RWPE2 (cell line): ENCODE measurements around the gene PDE4D.
A peak's percentile ranks its signal among the peaks of the same experiment; 100 is the strongest.

Experiments used
- ATAC-seq: fragments of 200-7000 bp; cut with Tn5 transposase; 3 replicates; pipeline ENCODE4 v1.9.1; 2021; ENCODE audit warnings: low read depth
- DNase-seq: peaks from one replicate; pipeline ENCODE4 v3.0.0-alpha.2; 2020; ENCODE audit warnings: low spot score
- H3K27ac ChIP-seq: fragments of 450-650 bp; 2 replicates; pipeline ENCODE4 v1.5.1; 2017; ENCODE audit warnings: mild to moderate bottlenecking; ENCODE audit not compliant: poor library complexity, severe bottlenecking
- H3K27me3 ChIP-seq: fragments of 250-450 bp; sonication (Bioruptor Pico); 2 replicates; pipeline ENCODE4 v1.5.1; 2021; ENCODE audit warnings: mild to moderate bottlenecking, moderate library complexity; ENCODE audit not compliant: insufficient read depth, poor library complexity, severe bottlenecking
- H3K36me3 ChIP-seq: fragments of 250-450 bp; sonication (Bioruptor Pico); 2 replicates; pipeline ENCODE4 v1.5.1; 2020; ENCODE audit warnings: low read depth, mild to moderate bottlenecking, moderate library complexity
- H3K4me1 ChIP-seq: fragments of 250-450 bp; sonication (Bioruptor Pico); 2 replicates; pipeline ENCODE4 v1.5.1; 2021; ENCODE audit warnings: mild to moderate bottlenecking, moderate library complexity; ENCODE audit not compliant: insufficient read depth, poor library complexity, severe bottlenecking
- H3K4me3 ChIP-seq: fragments of 250-450 bp; sonication (Bioruptor Pico); 2 replicates; pipeline ENCODE4 v1.5.1; 2021; ENCODE audit warnings: mild to moderate bottlenecking, moderate library complexity; ENCODE audit not compliant: severe bottlenecking
- H3K9me3 ChIP-seq: fragments of 250-450 bp; sonication (Bioruptor Pico); 2 replicates; pipeline ENCODE4 v1.5.1; 2021; ENCODE audit warnings: mild to moderate bottlenecking, moderate library complexity; ENCODE audit not compliant: severe bottlenecking
- CTCF ChIP-seq: fragments of 450-650 bp; IDR thresholded peaks from one replicate; pipeline ENCODE4 v1.5.1; 2017; ENCODE audit warnings: mild to moderate bottlenecking, moderate library complexity; ENCODE audit not compliant: poor library complexity, severe bottlenecking

Gene PDE4D

GRCh38 chr5:59177644-59178043 is 715.9 kb downstream of the PDE4D start:
- ATAC-seq (no peak), DNase-seq (no peak)
- Histone ChIP-seq H3K36me3 (no peaks in the 10 kb centered on the region), H3K27me3 (no peaks in the 10 kb centered on the region), H3K27ac (no peak overlapping the region), H3K9me3 (no peaks in the 10 kb centered on the region), H3K4me1 (no peaks in the 10 kb centered on the region), H3K4me3 (no peak overlapping the region)
- no peak for TF ChIP-seq CTCF

DNA sequence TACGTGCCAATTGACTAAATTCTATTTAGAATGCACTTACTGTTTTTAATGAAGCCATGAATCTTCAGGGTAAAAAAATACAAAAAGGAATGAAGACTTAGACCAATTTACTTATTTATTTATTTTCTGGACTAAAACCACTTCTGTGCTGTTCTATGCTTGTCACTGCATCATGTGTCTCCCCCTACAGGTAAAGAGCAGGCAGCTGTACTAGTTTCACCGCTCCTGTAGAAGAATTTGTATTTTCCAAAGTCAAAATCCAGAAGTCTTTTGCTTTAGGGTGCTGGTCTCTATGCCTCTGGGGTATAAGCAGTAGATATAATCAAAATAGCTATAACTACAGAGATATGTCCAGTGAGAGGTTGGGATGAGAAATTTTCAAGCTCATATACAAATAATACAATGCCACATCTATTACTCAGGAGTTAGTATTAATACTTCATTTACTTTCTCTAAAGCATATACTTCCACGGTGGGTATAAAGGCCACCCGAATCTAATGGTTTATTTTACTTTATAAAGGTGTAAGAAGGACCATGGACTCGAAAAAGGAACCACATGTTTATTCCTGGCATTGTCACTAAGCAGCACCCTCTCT is 719.2 kb downstream of the PDE4D start:
- DNase-seq (no peak), ATAC-seq (peak; percentile 92)
- no peak overlapping the region for H3K4me3 ChIP-seq
- no peaks in the 10 kb centered on the region for H3K9me3 ChIP-seq
- peak; percentile 98 for TF ChIP-seq CTCF
- no peak overlapping the region for H3K27ac ChIP-seq
- H3K4me1 ChIP-seq, result no peaks in the 10 kb centered on the region
- H3K36me3 ChIP-seq, result no peaks in the 10 kb centered on the region
- no peaks in the 10 kb centered on the region for H3K27me3 ChIP-seq

- H3K27me3 ChIP-seq, result no peaks in the 10 kb centered on the region
- H3K4me3 ChIP-seq, result no peak overlapping the region
- H3K36me3 ChIP-seq, result no peaks in the 10 kb centered on the region
- no peaks in the 10 kb centered on the region for H3K4me1 ChIP-seq
- 0 out of 3 replicates have a peak, but pooled peaks have one; percentile 36 for ATAC-seq
- no peak overlapping the region for H3K27ac ChIP-seq
- no peaks in the 10 kb centered on the region for H3K9me3 ChIP-seq
- TF ChIP-seq CTCF, result no peak
- no peak for DNase-seq
Observed at GRCh38 chr5:59173578-59173977, 719.9 kb downstream of the PDE4D start.

DNA sequence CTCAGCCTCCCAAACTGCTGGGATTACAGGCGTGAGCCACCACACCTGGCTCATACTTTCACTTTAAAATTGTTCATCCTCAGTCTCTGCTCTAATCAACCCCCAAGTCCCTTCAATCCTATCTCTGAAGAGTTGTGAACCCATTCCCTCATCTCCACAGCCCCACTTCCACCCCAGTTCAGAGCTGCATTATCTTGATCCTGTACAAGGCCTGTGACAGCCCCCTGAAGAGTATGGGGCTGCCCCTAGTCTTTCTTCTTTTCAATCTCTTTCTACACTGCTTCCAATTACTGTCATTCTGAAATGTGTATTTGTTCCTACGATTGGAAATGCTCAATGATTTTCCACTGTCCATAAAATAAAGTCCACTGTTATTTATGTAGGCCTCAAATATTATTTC is 722.4 kb downstream of the PDE4D start:
- TF ChIP-seq CTCF, result no peak
- H3K9me3 ChIP-seq, result no peaks in the 10 kb centered on the region
- no peak overlapping the region for H3K4me3 ChIP-seq
- no peaks in the 10 kb centered on the region for H3K36me3 ChIP-seq
- no peak overlapping the region for H3K27ac ChIP-seq
- H3K4me1 ChIP-seq, result no peaks in the 10 kb centered on the region
- no peaks in the 10 kb centered on the region for H3K27me3 ChIP-seq
- DNase-seq (no peak), ATAC-seq (no peak)

DNA sequence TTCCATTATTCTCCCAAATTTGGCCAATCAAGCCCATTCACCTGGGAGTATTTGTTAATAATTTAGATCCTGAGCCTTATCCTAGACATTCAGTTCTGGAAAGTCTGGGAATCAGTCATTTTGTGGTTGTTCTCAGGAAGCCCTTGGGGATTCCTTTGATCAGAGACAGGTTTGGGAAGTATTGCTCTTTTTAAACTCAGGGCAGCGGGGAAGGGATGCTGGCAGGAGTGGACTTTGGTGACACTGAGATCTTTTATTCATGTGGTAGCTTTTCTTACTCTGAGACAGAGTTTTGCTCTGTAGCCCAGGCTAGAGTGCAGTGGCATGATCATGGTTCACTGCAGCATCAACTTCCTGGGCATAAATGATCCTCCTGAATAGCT is 723.8 kb downstream of the PDE4D start:
- Histone ChIP-seq H3K36me3 (no peaks in the 10 kb centered on the region), H3K27ac (no peak overlapping the region), H3K27me3 (no peaks in the 10 kb centered on the region), H3K9me3 (no peaks in the 10 kb centered on the region), H3K4me3 (no peak overlapping the region), H3K4me1 (no peaks in the 10 kb centered on the region)
- no peak for DNase-seq
- ATAC-seq, result no peak
- no peak for TF ChIP-seq CTCF
